Fibroblast of lung (primary cell): ENCODE measurements around the gene GNAL. TPM values are rescaled to one million over a fixed set of nuclear protein-coding genes. Genes with fewer than 3 reads are reported as not detected.

Experiments
- DNase-seq, 2 donors: peaks; one replicate each; pipeline versions ENCODE4 v3.0.0 to v3.0.0-alpha.2; 2010; ENCODE audit warnings: low read depth in 2 of 2
- H2AFZ ChIP-seq: 2 replicates; pipeline ENCODE4 v1.5.1; 2012; ENCODE audit warnings: low read length, control low read depth, inconsistent platforms
- H3K27ac ChIP-seq: 2 replicates; pipeline ENCODE4 v1.5.1; 2011; ENCODE audit warnings: low read length, control low read depth; ENCODE audit not compliant: insufficient read depth
- H3K27me3 ChIP-seq: 2 replicates; pipeline ENCODE4 v1.5.1; 2011; ENCODE audit warnings: mild to moderate bottlenecking, low read length; ENCODE audit not compliant: control insufficient read depth, insufficient read depth
- H3K36me3 ChIP-seq: 2 replicates; pipeline ENCODE4 v1.5.1; 2011; ENCODE audit warnings: low read length; ENCODE audit not compliant: control insufficient read depth, insufficient read depth
- H3K4me1 ChIP-seq: 2 replicates; pipeline ENCODE4 v1.5.1; 2011; ENCODE audit warnings: low read length; ENCODE audit not compliant: control insufficient read depth, insufficient read depth; ENCODE audit errors: extremely low read depth
- H3K4me2 ChIP-seq: 2 replicates; pipeline ENCODE4 v1.5.1; 2011; ENCODE audit warnings: low read length, control low read depth; ENCODE audit not compliant: insufficient read depth; ENCODE audit errors: extremely low read depth
- H3K4me3 ChIP-seq, 4 experiments: fragments of 200-600 bp in 1 of 4; sonication (generic) in 1 of 4; replicated peaks in 1 of 4; 2 replicates each; pipeline ENCODE4 v1.5.1; 2011 to 2016; ENCODE audit warnings: low read length in 4 of 4, low read depth in 3 of 4, mild to moderate bottlenecking in 3 of 4, control low read depth in 2 of 4, inconsistent platforms in 1 of 4, mixed read lengths in 1 of 4; ENCODE audit not compliant: insufficient read depth in 1 of 4; ENCODE audit errors: control extremely low read depth in 1 of 4
- H3K79me2 ChIP-seq: 2 replicates; pipeline ENCODE4 v1.5.1; 2012; ENCODE audit warnings: mild to moderate bottlenecking, low read length, inconsistent platforms; ENCODE audit not compliant: control insufficient read depth, insufficient read depth
- H3K9ac ChIP-seq: 2 replicates; pipeline ENCODE4 v1.5.1; 2011; ENCODE audit warnings: mild to moderate bottlenecking, low read length, control low read depth; ENCODE audit not compliant: insufficient read depth
- H3K9me3 ChIP-seq: 2 replicates; pipeline ENCODE4 v1.5.1; 2012; ENCODE audit warnings: low read depth, low read length; ENCODE audit not compliant: control insufficient read depth, insufficient read depth
- H4K20me1 ChIP-seq: 2 replicates; pipeline ENCODE4 v1.5.1; 2011; ENCODE audit warnings: low read length; ENCODE audit not compliant: control insufficient read depth, insufficient read depth; ENCODE audit errors: extremely low read depth
- CTCF ChIP-seq, 2 donors: IDR thresholded peaks in 1 of 2; conservative IDR thresholded peaks in 1 of 2; 1 replicate in 1 of 2; 2 replicates in 1 of 2; pipeline ENCODE4 v1.5.1; 2011 to 2012; ENCODE audit warnings: low read length in 2 of 2, control low read depth in 1 of 2, inconsistent platforms in 1 of 2, low read depth in 1 of 2, mild to moderate bottlenecking in 1 of 2
- EZH2 ChIP-seq: IDR thresholded peaks from 2 replicates; pipeline ENCODE4 v1.5.1; 2012; ENCODE audit warnings: low read length, control low read depth, mild to moderate bottlenecking; ENCODE audit errors: missing control alignments
- polyA plus RNA-seq, 2 donors: library from polyadenylated mRNA; depleted of rRNA in 1 of 2; stranded (reverse) in 1 of 2; unstranded in 1 of 2; fragments of >200 nt; gene quantifications; 2 replicates each; pipeline ENCODE4 v1.2.1, GENCODE V29; 2011 to 2012; ENCODE audit warnings: missing spikeins in 1 of 2
- total RNA-seq: library from RNA; depleted of rRNA; stranded (reverse); fragments of >200 nt; gene quantifications from 2 replicates; pipeline ENCODE4 v1.2.1, GENCODE V29; 2014

Gene GNAL
- total and polyA plus RNA-seq, 2 donors (not counting 1 experiment from before 2014, with no cell fraction given) = 0.05 to 0.50 TPM

DNA sequence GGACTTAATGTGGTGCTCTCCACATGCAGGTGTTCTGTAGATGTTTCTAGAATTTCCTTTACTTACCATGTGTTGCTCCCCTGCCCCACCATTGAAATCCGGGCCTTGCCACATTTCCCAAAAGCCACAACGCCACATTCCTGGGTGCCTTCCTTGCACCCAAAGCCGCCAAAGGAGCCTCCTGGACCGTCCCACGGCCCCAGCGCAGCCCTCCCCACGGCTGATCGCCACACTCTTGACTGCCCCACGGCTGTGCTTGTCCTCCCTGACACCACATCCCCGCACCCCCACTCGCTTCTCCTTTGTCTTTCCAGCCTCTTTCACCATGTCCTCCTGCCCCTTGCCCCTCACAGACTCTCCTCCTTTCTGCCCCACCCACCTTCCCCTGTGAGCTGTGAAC lies 121.9 kb downstream of the GNAL start:
- no peaks in the 10 kb centered on the region for H3K27me3 ChIP-seq
- no peak overlapping the region for H3K9ac ChIP-seq
- H4K20me1 ChIP-seq = no peaks in the 10 kb centered on the region
- no peak overlapping the region for H3K4me2 ChIP-seq
- DNase-seq = no peak
- no peak for TF ChIP-seq EZH2
- no peak for TF ChIP-seq CTCF (conservative IDR thresholded peaks at IDR 0.05 in 1 of 2, IDR thresholded peaks at IDR 0.05 in 1 of 2; ENCODE audit: low read depth in 1 of 2, low read length in 2 of 2)
- no peak overlapping the region for H2AFZ ChIP-seq
- H3K4me1 ChIP-seq = no peaks in the 10 kb centered on the region
- H3K9me3 ChIP-seq = no peaks in the 10 kb centered on the region
- no peak overlapping the region for H3K4me3 ChIP-seq
- H3K27ac ChIP-seq = no peak overlapping the region
- H3K36me3 ChIP-seq = no peaks in the 10 kb centered on the region
- H3K79me2 ChIP-seq = no peaks in the 10 kb centered on the region

DNA sequence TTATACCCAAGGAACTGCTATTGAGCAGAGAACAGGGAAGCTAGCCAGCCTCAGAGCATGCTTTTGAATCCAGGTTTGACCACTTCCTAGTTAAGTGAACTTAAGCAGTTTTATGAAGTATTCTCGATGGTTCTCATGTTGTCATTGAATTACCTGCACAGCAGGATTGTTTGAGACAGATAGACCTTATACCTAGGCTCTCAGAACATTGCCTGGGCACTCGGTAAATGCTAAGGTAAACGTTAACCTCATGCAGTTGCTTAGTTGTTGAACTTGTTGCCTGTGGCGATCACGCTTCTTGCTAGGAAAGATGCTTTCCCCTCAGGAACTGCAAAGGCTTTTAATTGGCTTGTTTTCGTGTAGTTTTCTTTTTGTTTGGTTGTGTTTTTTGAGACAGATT lies 128.2 kb downstream of the GNAL start:
- Histone ChIP-seq H3K4me2 (no peak overlapping the region), H3K9me3 (no peaks in the 10 kb centered on the region), H4K20me1 (no peaks in the 10 kb centered on the region), H3K36me3 (no peaks in the 10 kb centered on the region), H2AFZ (no peak overlapping the region), H3K9ac (no peak overlapping the region), H3K27ac (no peak overlapping the region), H3K79me2 (no peaks in the 10 kb centered on the region), H3K4me1 (no peaks in the 10 kb centered on the region), H3K27me3 (no peaks in the 10 kb centered on the region), H3K4me3 (no peak overlapping the region)
- TF ChIP-seq EZH2 (no peak), CTCF (conservative IDR thresholded peaks at IDR 0.05 in 1 of 2, IDR thresholded peaks at IDR 0.05 in 1 of 2; ENCODE audit: low read depth in 1 of 2, low read length in 2 of 2) (no peak)
- DNase-seq = no peak

GRCh38 chr18:11818486-11819203 lies 129.6 kb downstream of the GNAL start:
- Histone ChIP-seq H3K4me2 (no peak overlapping the region), H3K4me3 (no peak overlapping the region)
- DNase-seq = no peak

More at GRCh38 chr18:11818486-11819203, 129.6 kb downstream of the GNAL start:
- Histone ChIP-seq H3K79me2 (no peaks in the 10 kb centered on the region), H2AFZ (no peak overlapping the region), H4K20me1 (no peaks in the 10 kb centered on the region), H3K27me3 (no peaks in the 10 kb centered on the region), H3K4me1 (no peaks in the 10 kb centered on the region), H3K27ac (no peak overlapping the region), H3K9ac (no peak overlapping the region), H3K36me3 (no peaks in the 10 kb centered on the region), H3K9me3 (no peaks in the 10 kb centered on the region)
- TF ChIP-seq CTCF (conservative IDR thresholded peaks at IDR 0.05 in 1 of 2, IDR thresholded peaks at IDR 0.05 in 1 of 2; ENCODE audit: low read depth in 1 of 2, low read length in 2 of 2) (no peak), EZH2 (no peak)
